Sigmoid colon (tissue), 7 donors: Measurements from ENCODE around the gene PGAP2. TPM values are rescaled to one million over a fixed set of nuclear protein-coding genes. Genes with fewer than 3 reads are reported as not detected.

Experiments used
- DNase-seq: peaks from one replicate; pipeline ENCODE4 v3.0.0-alpha.2; 2019
- H3K27ac ChIP-seq, 4 donors: fragments of 200-600 bp; sonication (generic); one replicate each; pipeline ENCODE4 v1.5.1; 2016 to 2019; ENCODE audit warnings: mild to moderate bottlenecking in 1 of 4
- H3K27me3 ChIP-seq, 3 donors: fragments of 200-600 bp; sonication (generic); one replicate each; pipeline ENCODE4 v1.5.1; 2019; ENCODE audit warnings: mild to moderate bottlenecking in 1 of 3
- H3K36me3 ChIP-seq, 4 donors: fragments of 200-600 bp; sonication (generic); one replicate each; pipeline ENCODE4 v1.5.1; 2016 to 2019
- H3K4me1 ChIP-seq, 4 donors: fragments of 200-600 bp; sonication (generic); one replicate each; pipeline ENCODE4 v1.5.1; 2017 to 2019
- H3K4me3 ChIP-seq, 4 donors: fragments of 200-600 bp; sonication (generic); one replicate each; pipeline ENCODE4 v1.5.1; 2017 to 2019; ENCODE audit warnings: mild to moderate bottlenecking in 2 of 4, moderate library complexity in 1 of 4
- H3K9me3 ChIP-seq, 4 donors: fragments of 200-600 bp in 3 of 4; sonication (generic) in 3 of 4; one replicate each; pipeline versions ENCODE4 v1.5.1 to v1.6.1; 2013 to 2019
- CTCF ChIP-seq, 4 experiments: fragments of 450-650 bp in 3 of 4; fragments of 200-600 bp in 1 of 4; IDR thresholded peaks; one replicate each; pipeline ENCODE4 v1.5.1; 2016 to 2019; ENCODE audit warnings: antibody characterized with exemption in 4 of 4, mild to moderate bottlenecking in 3 of 4, moderate library complexity in 2 of 4
- EP300 ChIP-seq, 4 donors: sonication (generic); formaldehyde crosslinking; IDR thresholded peaks; one replicate each; pipeline ENCODE4 v1.6.1; 2017; ENCODE audit warnings: antibody characterized with exemption in 4 of 4
- POLR2A ChIP-seq, 2 donors: fragments of 450-650 bp; IDR thresholded peaks; one replicate each; pipeline ENCODE4 v1.6.1; 2016; ENCODE audit warnings: antibody characterized with exemption in 2 of 2, mild to moderate bottlenecking in 2 of 2, moderate library complexity in 2 of 2
- POLR2AphosphoS5 ChIP-seq, 4 donors: sonication (generic); formaldehyde crosslinking; IDR thresholded peaks; one replicate each; pipeline ENCODE4 v1.6.1; 2017; ENCODE audit warnings: antibody characterized with exemption in 4 of 4
- WGBS, 2 donors: extraction: QIAGEN DNeasy Blood & Tissue Kit; methylation state at CpG; one replicate each; pipeline ENCODE4 v1.1.7; 2013; 5-methylcytosine and 5-hydroxymethylcytosine counted together
- intact Hi-C: fragments of 100-400 bp; cut with DNase I; formaldehyde crosslinking; loops from one replicate; pipeline ENCODE4 v1.15.1; 2023
- polyA plus RNA-seq, 3 donors: library from polyadenylated mRNA; stranded (reverse); fragments of 200-250 nt; gene quantifications; one replicate each; pipeline ENCODE4 v1.2.3, GENCODE V29; 2013
- total RNA-seq, 4 donors: library from RNA; depleted of rRNA; stranded (reverse); fragments of >200 nt; gene quantifications; one replicate each; pipeline ENCODE4 v1.1.0, GENCODE V29; 2016
- donor health status: healthy with polysubstance abuse.
- donor health status: Bipolar disorder and iron deficiency.
- donor health status: healthy.

The PGAP2 gene
- total and polyA plus RNA-seq, 7 donors, result 3.7 to 19.4 (median 6.9) TPM

DNA sequence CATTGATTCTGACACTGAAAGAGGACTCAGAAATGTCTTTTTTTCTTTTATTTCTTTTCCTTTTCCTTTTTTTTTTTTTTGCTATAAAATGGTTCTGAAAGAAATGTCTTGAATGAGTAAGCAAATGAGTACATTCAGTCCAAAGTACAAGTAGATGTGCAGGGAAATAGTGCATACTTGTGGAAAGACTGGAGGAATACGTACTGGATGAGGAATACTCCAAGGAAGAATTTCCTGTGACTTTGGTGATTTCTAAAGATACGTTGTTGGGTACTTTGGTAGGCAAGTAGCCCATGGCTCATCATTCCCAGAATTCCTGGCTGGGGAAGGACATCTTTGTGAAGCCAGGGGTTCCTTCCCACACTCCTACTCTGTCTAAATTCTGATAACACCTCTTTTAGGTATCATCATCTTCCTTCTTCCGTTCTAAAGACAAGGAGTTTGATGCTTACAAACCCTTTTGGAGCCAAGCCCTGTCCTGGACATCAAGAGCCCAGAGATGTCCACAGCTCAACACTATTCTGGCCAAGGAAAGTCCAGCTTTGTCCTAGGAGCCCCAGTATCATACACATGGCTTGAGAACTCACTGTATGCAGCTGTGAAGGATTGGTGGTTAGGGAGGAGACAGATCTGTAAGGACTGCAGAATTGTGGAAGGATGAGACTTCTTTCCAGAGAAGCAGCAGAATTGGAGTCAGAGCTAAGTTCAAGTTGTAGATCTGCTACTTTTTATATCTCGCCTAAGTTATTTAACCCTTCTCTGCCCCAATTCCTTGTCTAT is 6.2 kb upstream of the PGAP2 start:
- no peaks in the 10 kb centered on the region for H3K9me3 ChIP-seq
- H3K36me3 ChIP-seq, result no peaks in the 10 kb centered on the region
- H3K27ac ChIP-seq, result no peak overlapping the region
- 52 to 81% methylated on average over 4 of the region's 4 CpGs for WGBS, 2 donors
- intact Hi-C loops, result no loop called here
- no peak overlapping the region for H3K4me3 ChIP-seq
- no peaks in the 10 kb centered on the region for H3K27me3 ChIP-seq
- TF ChIP-seq POLR2AphosphoS5 (IDR thresholded peaks at IDR 0.05) (no peak), CTCF (IDR thresholded peaks at IDR 0.05) (no peak), POLR2A (IDR thresholded peaks at IDR 0.05) (no peak), EP300 (IDR thresholded peaks at IDR 0.05) (no peak)
- peaks cover 0 to 7% (median 6%) of the 10 kb centered on the region in 4 donors for H3K4me1 ChIP-seq
- no peak for DNase-seq

GRCh38 chr11:3803726-3804495 is 4.4 kb upstream of the PGAP2 start:
- intact Hi-C loops, result no loop called here
- WGBS, 2 donors, result 94% methylated on average over 11 of the region's 11 CpGs
- no peak for DNase-seq
- Histone ChIP-seq H3K9me3 (no peaks in the 10 kb centered on the region), H3K27ac (no peak overlapping the region), H3K27me3 (no peaks in the 10 kb centered on the region), H3K4me3 (no peak overlapping the region), H3K36me3 (no peaks in the 10 kb centered on the region), H3K4me1 (peaks cover 0 to 10% (median 6%) of the 10 kb centered on the region in 4 donors)
- TF ChIP-seq EP300 (IDR thresholded peaks at IDR 0.05) (no peak), POLR2A (IDR thresholded peaks at IDR 0.05) (no peak), POLR2AphosphoS5 (IDR thresholded peaks at IDR 0.05) (no peak), CTCF (IDR thresholded peaks at IDR 0.05) (no peak)

DNA sequence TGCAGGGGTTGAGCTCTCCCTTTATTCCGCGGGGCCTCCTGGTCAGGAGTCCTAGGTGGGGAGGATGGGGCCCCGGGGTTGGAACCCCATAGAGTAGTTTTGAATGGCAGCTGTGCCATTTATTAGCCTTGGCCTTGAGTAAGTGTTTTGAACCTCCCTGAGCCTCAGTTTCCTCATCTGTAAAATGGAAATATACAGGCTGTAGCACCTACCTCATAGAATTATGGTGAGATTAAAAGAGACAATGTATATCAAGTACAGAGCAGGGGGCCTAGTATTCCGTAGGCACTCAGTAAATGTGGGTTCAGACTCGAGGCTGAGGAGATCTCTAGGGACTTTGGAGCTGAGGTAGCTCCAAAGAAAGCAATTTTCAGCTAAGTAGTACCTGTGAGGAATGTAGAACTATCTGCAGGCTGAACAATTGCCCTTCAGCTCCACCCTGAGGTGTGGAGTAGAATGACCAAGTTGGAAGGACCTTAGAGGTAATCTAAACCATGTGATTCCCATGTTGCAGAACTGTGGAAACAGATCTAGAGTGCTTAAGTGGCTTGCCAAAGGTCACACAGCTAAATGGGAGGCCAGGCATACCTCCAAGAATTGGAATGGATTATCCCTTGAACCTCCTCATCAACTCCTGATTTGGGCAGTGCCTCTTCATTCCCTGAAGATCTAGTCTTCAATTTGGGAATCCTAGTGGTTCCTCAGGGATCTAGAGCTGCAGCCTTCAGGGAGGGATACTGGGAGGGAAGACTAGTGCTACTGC is 682 bp downstream of the PGAP2 start:
- Histone ChIP-seq H3K27me3 (no peaks in the 10 kb centered on the region), H3K9me3 (no peaks in the 10 kb centered on the region), H3K36me3 (no peaks in the 10 kb centered on the region), H3K4me3 (peak overlapping the region; percentile 52 to 75 (median 56)), H3K4me1 (peaks cover 0 to 11% (median 7%) of the 10 kb centered on the region in 4 donors), H3K27ac (peak overlapping the region; percentile 37 to 53 (median 46))
- peak in 1 of 4 experiments; percentile 14 for TF ChIP-seq CTCF (IDR thresholded peaks at IDR 0.05)
- no peak for TF ChIP-seq POLR2A (IDR thresholded peaks at IDR 0.05)
- TF ChIP-seq POLR2AphosphoS5 (IDR thresholded peaks at IDR 0.05), result no peak
- TF ChIP-seq EP300 (IDR thresholded peaks at IDR 0.05), result no peak
- WGBS, 2 donors, result 10 to 24% methylated on average over 5 of the region's 5 CpGs
- intact Hi-C loops, result loop anchor here (2.0 kb wide), 1 partner anchor 32 kb away; the partner anchor contains the start of gene RHOG
- DNase-seq, result no peak

DNA sequence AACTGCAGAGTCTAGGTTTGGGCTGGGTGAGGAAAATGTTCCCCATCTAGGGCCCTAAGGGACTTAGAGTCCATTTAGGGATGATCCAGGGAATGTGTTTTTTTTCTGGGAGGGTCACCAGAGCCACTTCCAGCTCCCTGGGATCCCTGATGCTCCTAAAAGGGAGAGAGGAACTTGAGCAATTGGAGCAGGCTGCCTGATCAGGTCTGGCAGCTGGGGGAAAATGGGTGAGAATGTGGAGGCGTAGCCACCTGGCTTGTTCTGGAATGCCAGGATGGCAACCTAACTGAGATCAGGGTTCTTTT is 1.2 kb downstream of the PGAP2 start:
- Histone ChIP-seq H3K4me3 (no peak overlapping the region), H3K27ac (no peak overlapping the region), H3K4me1 (peaks cover 0 to 11% (median 7%) of the 10 kb centered on the region in 4 donors), H3K27me3 (no peaks in the 10 kb centered on the region), H3K36me3 (no peaks in the 10 kb centered on the region), H3K9me3 (no peaks in the 10 kb centered on the region)
- DNase-seq, result no peak
- TF ChIP-seq EP300 (IDR thresholded peaks at IDR 0.05), result no peak
- no peak for TF ChIP-seq POLR2AphosphoS5 (IDR thresholded peaks at IDR 0.05)
- TF ChIP-seq POLR2A (IDR thresholded peaks at IDR 0.05), result no peak
- TF ChIP-seq CTCF (IDR thresholded peaks at IDR 0.05), result no peak
- WGBS, 2 donors, result 92 to 96% methylated on average over 1 of the region's 1 CpG
- intact Hi-C loops, result loop anchor here (2.0 kb wide), 1 partner anchor 31 kb away; the partner anchor contains the start of gene RHOG
